HL-60 (cell line): Measurements from ENCODE around the gene PCDHA12.
"Not testable (repeated sequence)": the region's sequence is repeated elsewhere in the genome, so short reads cannot be mapped to it uniquely, and the experiment has no call there.

Source experiments
- DNase-seq, 2 experiments: peaks; one replicate each; pipeline ENCODE4 v3.0.0-alpha.2; 2010 to 2020; ENCODE audit warnings: low read depth in 1 of 2, low spot score in 1 of 2
- H3K27ac ChIP-seq: fragments of 250-450 bp; sonication (Bioruptor Pico); replicated peaks from 2 replicates; pipeline ENCODE4 v1.5.1; 2020; ENCODE audit warnings: mild to moderate bottlenecking, moderate library complexity
- H3K27me3 ChIP-seq: fragments of 250-450 bp; sonication (Bioruptor Pico); 2 replicates; pipeline ENCODE4 v1.5.1; 2021; ENCODE audit warnings: mild to moderate bottlenecking, moderate library complexity; ENCODE audit not compliant: insufficient read depth, poor library complexity, severe bottlenecking
- H3K4me3 ChIP-seq: replicated peaks from 2 replicates; pipeline ENCODE4 v1.5.1; 2011; ENCODE audit warnings: mild to moderate bottlenecking, control low read depth, low read length; ENCODE audit not compliant: insufficient read depth
- GABPA ChIP-seq: IDR thresholded peaks from 2 replicates; pipeline ENCODE4 v1.6.1; 2012; ENCODE audit warnings: low read depth
- POLR2AphosphoS5 ChIP-seq: IDR thresholded peaks from 2 replicates; pipeline ENCODE4 v1.6.1; 2012; ENCODE audit warnings: low read depth
- SPI1 ChIP-seq: IDR thresholded peaks from 2 replicates; pipeline ENCODE4 v1.6.1; 2012; ENCODE audit warnings: low read depth, mild to moderate bottlenecking, borderline replicate concordance
- TF ChIP-seq, protein P1 (sequence below): IDR thresholded peaks from one replicate; pipeline ENCODE4 v1.5.1; 2011; ENCODE audit warnings: low read length, control low read depth, inconsistent platforms; ENCODE audit not compliant: insufficient read depth
- TF ChIP-seq, protein P2 (sequence below): IDR thresholded peaks from 2 replicates; pipeline ENCODE4 v1.6.1; 2012; ENCODE audit warnings: low read depth; ENCODE audit not compliant: insufficient replicate concordance

PCDHA12 gene

DNA sequence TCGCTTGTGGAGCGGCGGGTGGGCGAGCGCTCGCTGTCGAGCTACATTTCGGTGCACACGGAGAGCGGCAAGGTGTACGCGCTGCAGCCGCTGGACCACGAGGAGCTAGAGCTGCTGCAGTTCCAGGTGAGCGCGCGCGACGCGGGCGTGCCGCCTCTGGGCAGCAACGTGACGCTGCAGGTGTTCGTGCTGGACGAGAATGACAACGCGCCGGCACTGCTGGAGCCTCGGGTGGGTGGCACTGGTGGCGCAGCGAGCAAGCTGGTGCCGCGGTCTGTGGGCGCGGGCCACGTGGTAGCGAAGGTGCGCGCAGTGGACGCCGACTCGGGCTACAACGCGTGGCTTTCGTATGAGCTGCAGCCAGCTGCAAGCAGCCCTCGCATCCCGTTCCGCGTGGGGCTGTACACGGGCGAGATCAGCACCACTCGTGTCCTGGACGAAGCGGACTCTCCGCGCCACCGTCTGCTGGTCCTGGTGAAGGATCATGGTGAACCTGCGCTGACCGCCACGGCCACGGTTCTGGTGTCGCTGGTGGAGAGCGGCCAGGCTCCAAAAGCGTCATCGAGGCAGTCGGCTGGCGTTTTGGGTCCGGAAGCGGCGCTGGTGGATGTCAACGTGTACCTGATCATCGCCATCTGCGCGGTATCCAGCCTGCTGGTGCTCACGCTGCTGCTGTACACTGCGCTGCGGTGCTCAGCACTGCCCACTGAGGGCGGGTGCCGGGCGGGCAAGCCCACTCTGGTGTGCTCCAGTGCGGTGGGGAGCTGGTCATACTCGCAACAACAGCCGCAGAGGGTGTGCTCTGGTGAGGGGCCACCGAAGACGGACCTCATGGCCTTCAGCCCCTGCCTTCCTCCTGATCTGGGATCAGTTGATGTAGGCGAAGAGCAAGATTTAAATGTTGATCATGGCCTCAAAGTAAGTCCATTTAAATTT is 32.0 kb upstream of the PCDHA12 start:
- H3K27ac ChIP-seq: no peak overlapping the region
- H3K4me3 ChIP-seq: no peak overlapping the region
- TF ChIP-seq SPI1 (no peak), GABPA (no peak), POLR2AphosphoS5 (no peak)
- TF ChIP-seq, protein P1, sequence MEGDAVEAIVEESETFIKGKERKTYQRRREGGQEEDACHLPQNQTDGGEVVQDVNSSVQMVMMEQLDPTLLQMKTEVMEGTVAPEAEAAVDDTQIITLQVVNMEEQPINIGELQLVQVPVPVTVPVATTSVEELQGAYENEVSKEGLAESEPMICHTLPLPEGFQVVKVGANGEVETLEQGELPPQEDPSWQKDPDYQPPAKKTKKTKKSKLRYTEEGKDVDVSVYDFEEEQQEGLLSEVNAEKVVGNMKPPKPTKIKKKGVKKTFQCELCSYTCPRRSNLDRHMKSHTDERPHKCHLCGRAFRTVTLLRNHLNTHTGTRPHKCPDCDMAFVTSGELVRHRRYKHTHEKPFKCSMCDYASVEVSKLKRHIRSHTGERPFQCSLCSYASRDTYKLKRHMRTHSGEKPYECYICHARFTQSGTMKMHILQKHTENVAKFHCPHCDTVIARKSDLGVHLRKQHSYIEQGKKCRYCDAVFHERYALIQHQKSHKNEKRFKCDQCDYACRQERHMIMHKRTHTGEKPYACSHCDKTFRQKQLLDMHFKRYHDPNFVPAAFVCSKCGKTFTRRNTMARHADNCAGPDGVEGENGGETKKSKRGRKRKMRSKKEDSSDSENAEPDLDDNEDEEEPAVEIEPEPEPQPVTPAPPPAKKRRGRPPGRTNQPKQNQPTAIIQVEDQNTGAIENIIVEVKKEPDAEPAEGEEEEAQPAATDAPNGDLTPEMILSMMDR: no peak
- TF ChIP-seq, protein P2, sequence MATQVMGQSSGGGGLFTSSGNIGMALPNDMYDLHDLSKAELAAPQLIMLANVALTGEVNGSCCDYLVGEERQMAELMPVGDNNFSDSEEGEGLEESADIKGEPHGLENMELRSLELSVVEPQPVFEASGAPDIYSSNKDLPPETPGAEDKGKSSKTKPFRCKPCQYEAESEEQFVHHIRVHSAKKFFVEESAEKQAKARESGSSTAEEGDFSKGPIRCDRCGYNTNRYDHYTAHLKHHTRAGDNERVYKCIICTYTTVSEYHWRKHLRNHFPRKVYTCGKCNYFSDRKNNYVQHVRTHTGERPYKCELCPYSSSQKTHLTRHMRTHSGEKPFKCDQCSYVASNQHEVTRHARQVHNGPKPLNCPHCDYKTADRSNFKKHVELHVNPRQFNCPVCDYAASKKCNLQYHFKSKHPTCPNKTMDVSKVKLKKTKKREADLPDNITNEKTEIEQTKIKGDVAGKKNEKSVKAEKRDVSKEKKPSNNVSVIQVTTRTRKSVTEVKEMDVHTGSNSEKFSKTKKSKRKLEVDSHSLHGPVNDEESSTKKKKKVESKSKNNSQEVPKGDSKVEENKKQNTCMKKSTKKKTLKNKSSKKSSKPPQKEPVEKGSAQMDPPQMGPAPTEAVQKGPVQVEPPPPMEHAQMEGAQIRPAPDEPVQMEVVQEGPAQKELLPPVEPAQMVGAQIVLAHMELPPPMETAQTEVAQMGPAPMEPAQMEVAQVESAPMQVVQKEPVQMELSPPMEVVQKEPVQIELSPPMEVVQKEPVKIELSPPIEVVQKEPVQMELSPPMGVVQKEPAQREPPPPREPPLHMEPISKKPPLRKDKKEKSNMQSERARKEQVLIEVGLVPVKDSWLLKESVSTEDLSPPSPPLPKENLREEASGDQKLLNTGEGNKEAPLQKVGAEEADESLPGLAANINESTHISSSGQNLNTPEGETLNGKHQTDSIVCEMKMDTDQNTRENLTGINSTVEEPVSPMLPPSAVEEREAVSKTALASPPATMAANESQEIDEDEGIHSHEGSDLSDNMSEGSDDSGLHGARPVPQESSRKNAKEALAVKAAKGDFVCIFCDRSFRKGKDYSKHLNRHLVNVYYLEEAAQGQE: no peak
- no peaks in the 10 kb centered on the region for H3K27me3 ChIP-seq
- DNase-seq: no peak

DNA sequence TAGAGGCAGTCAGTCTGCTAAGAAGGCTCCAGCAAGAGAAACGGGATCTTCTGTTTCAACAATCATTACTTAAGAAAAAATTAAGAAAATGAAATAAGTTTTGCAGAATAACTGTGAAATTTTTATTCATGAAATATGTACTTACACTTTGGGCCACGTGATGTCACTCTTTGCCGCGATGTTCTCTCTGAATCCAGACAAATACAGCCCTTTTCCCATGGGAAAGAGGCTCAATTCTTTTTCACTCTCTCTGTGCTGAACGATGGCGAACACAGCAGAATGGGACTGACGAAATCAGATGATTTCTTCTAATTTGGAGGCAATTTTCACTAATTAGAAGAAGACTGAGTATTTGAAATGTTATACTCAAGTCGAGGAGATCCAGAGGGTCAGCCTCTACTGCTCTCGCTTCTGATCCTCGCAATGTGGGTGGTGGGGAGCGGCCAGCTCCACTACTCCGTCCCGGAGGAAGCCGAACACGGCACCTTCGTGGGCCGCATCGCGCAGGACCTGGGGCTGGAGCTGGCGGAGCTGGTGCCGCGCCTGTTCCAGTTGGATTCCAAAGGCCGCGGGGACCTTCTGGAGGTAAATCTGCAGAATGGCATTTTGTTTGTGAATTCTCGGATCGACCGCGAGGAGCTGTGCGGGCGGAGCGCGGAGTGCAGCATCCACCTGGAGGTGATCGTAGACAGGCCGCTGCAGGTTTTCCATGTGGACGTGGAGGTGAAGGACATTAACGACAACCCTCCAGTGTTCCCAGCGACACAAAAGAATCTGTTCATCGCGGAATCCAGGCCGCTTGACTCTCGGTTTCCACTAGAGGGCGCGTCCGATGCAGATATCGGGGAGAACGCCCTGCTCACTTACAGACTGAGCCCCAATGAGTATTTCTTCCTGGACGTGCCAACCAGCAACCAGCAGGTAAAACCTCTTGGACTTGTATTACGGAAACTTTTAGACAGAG is 26.7 kb upstream of the PCDHA12 start, which contains the start of gene PCDHA9:
TSS of gene PCDHA9 (plus strand) at position 244 of the 964 bp plus-strand sequence. CDS start at position 358, 114 bp downstream.
- not testable (repeated sequence) for H3K4me3 ChIP-seq, H3K27ac ChIP-seq, H3K27me3 ChIP-seq, DNase-seq

DNA sequence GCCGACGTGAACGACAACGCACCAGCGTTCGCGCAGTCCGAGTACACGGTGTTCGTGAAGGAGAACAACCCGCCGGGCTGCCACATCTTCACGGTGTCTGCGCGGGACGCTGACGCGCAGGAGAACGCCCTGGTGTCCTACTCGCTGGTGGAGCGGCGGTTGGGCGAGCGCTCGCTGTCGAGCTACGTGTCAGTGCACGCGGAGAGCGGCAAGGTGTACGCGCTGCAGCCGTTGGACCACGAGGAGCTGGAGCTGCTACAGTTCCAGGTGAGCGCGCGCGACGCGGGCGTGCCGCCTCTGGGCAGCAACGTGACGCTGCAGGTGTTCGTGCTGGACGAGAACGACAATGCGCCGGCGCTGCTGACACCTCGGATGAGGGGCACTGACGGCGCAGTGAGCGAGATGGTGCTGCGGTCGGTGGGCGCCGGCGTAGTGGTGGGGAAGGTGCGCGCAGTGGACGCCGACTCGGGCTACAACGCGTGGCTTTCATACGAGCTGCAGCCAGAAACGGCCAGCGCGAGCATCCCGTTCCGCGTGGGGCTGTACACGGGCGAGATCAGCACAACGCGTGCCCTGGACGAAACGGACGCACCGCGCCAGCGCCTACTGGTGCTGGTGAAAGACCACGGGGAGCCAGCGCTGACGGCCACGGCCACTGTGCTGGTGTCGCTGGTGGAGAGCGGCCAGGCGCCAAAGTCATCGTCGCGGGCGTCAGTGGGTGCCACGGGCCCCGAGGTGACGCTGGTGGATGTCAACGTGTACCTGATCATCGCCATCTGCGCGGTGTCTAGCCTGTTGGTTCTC is 25.1 kb upstream of the PCDHA12 start:
- not testable (repeated sequence) for DNase-seq, H3K27me3 ChIP-seq, H3K27ac ChIP-seq, H3K4me3 ChIP-seq

DNA sequence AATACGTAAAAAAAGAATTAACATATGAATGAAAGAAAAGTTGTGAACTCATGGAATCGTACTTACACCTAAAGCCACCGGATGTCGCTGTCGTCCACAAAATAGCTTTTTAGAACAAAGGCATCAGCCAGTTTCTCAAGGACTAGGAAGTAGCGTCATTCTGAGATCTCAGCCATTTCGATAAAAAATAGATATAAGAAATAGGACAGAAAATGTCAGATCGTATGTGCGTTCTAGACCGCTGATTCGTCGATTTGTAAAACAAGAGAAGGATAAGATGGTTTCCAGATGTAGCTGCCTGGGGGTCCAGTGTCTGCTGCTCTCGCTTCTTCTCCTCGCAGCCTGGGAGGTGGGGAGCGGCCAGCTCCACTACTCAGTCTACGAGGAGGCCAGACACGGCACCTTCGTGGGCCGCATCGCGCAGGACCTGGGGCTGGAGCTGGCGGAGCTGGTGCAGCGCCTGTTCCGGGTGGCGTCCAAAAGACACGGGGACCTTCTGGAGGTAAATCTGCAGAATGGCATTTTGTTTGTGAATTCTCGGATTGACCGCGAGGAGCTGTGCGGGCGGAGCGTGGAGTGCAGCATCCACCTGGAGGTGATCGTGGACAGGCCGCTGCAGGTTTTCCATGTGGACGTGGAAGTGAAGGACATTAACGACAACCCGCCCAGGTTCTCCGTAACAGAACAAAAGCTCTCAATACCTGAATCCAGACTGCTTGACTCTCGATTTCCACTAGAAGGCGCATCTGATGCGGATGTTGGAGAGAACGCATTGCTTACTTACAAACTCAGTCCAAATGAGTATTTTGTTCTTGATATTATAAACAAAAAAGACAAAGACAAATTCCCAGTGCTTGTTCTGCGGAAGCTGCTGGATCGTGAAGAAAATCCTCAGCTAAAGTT is 19.1 kb upstream of the PCDHA12 start, which contains the start of gene PCDHA10:
TSS of gene PCDHA10 (plus strand) at position 126 of the 903 bp plus-strand sequence. CDS start at position 278, 152 bp downstream.
- Histone ChIP-seq H3K4me3 (no peak within 1 kb of the TSS), H3K27ac (no peak within 1 kb of the TSS), H3K27me3 (no peaks in the 10 kb centered on the region)
- no peak for TF ChIP-seq SPI1
- no peak for DNase-seq

DNA sequence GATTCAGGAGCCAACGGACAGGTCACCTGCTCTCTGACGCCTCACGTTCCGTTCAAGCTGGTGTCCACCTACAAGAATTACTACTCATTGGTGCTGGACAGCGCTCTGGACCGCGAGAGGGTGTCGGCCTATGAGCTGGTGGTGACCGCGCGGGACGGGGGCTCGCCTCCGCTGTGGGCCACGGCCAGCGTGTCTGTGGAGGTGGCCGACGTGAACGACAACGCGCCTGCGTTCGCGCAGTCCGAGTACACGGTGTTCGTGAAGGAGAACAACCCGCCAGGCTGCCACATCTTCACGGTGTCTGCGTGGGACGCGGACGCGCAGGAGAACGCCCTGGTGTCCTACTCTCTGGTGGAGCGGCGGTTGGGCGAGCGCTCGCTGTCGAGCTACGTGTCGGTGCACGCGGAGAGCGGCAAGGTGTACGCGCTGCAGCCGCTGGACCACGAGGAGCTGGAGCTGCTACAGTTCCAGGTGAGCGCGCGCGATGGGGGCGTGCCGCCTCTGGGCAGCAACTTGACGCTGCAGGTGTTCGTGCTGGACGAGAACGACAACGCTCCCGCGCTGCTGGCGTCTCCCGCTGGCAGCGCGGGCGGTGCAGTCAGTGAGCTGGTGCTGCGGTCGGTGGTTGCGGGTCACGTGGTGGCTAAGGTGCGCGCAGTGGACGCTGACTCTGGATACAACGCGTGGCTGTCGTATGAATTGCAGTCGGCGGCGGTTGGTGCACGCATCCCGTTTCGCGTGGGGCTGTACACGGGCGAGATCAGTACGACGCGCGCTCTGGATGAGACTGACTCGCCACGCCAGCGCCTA is 17.7 kb upstream of the PCDHA12 start:
- Histone ChIP-seq H3K4me3 (no peak overlapping the region), H3K27ac (no peak overlapping the region), H3K27me3 (no peaks in the 10 kb centered on the region)
- TF ChIP-seq, protein P1: no peak
- TF ChIP-seq SPI1: no peak
- TF ChIP-seq, protein P2: peak; percentile 28
- no peak for DNase-seq
